HG03025 (cell line): ENCODE data around the gene TMEM33.

Experiments used
- ATAC-seq: cut with Tn5 transposase; IDR thresholded peaks from one replicate; pipeline ENCODE4 v1.9.1; 2021; ENCODE audit warnings: mild to moderate bottlenecking, moderate library complexity; ENCODE audit not compliant: unreplicated experiment, low FRiP score

Gene TMEM33

DNA sequence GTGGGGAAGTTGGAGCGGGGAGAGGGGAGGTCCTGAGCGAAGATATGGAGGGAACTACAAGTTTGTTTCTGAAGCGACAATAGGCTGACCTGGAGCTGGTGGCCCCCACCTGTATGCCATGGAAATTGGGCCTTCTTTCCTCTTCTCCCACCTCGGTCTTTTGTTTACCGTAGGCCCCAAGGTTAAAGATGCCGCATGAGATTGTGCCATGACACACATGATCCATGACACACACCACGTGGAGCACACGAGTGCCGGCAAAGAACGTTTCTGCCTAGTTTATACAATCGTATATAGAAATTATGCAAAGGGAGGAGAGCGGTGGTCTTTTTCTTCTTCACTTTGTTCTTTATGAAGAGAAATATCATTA lies 408 bp downstream of the TMEM33 start:
- peak; percentile 8 for ATAC-seq

- no peak for ATAC-seq
Measured at GRCh38 chr4:41939016-41939626, 3.9 kb downstream of the TMEM33 start.

DNA sequence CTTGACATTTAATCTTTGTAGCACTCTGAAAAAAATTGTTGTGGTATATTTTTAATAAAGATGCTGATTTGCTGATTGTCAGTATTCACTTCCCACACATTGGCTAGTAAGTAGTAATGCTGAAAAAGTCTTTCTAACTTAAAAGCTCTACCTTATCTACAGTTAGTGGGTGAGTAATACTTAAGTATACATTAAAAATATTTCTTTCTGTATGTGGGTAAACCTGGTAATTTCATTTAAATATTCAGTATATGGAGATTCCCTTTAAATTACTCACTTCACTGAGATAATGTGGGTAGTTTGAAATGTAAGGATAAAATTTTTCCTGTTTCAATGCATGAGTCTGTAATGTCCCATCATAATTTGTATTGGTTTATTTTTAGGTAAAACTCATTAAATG lies 5.6 kb downstream of the TMEM33 start:
- no peak for ATAC-seq

GRCh38 chr4:41943506-41943905 lies 8.3 kb downstream of the TMEM33 start:
- ATAC-seq, result no peak

- ATAC-seq, result no peak
Measured at GRCh38 chr4:41944089-41944488, 8.9 kb downstream of the TMEM33 start.

DNA sequence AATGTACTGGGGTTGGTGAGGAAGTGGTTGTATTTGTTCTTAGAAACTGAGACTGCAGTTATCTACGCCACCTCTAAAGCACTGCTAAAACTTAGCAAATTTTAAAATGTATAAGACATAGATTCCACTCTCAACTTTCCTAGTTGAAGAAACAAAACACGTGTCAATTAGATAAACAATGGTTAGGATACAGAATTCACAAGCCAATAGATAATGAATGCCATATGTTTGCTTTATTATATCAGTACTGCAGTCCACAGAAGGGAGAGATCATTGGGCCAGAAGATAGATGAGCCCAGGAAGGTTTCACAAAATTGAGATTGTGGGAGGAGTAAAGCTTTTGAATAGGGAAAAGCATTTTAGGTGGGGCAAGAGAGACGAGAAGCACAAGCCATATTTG lies 14.3 kb downstream of the TMEM33 start:
- no peak for ATAC-seq

- ATAC-seq, result no peak
Measured at GRCh38 chr4:41957634-41958033, 22.4 kb downstream of the TMEM33 start.

DNA sequence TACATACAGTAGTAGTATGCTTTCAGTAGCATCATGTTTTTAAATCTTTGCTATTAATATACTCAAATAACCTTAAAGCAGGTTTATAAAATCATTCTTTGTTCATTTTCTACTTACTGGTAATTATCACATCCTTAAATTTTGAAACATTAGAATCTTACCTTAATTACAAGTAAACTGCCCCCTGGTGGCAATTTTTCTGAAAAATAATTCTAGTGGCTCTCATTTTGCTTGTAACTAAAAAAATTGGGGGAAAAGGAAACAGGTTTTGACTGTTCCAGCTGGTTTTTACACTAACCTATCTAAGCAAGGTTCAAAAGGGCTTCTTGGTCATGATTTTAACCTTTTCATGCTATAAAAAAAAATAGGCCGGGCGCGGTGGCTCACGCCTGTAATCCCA lies 27.9 kb downstream of the TMEM33 start:
- no peak for ATAC-seq

DNA sequence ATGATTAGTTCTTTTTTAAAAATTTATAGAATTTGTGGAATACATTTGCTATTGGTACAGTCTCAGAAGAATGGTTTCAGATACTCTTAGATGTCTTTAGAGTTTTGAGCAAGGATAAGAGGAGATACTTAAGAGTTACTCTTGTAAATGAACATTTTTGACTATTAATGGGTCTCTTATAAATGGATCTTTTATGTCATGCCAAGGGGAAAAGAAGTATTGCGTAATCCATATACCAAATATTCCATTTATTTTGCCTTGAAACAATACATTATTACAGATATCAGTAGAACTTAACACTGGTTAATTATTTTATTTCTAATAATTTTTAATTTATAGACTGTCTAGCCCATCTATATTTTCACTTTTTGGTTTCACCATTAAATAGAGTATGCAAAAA lies 29.2 kb downstream of the TMEM33 start:
- no peak for ATAC-seq

DNA sequence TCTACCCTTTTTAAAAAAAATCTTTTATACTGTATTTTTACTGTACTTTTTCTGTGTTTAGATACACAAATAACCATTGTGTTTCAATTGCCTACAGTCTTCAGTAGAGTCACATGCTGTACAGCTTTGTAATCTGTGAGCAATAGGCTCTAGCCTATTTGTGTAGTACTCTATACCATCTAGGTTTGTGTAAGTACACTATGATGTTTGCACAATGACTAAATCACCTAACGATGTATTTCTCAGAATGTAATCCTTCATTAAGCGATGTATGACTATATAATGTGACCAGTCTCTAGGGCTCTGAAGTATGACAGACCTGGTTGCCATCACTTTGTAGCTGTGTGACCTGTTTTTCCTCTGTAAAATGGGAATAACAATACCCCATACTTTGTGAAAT lies 32.2 kb downstream of the TMEM33 start:
- no peak for ATAC-seq

GRCh38 chr4:41969671-41970070 lies 34.4 kb downstream of the TMEM33 start:
- ATAC-seq, result no peak

GRCh38 chr4:41975341-41975740 lies 40.1 kb downstream of the TMEM33 start:
- ATAC-seq, result no peak

- no peak for ATAC-seq
Measured at GRCh38 chr4:41976775-41977516, 41.7 kb downstream of the TMEM33 start.

DNA sequence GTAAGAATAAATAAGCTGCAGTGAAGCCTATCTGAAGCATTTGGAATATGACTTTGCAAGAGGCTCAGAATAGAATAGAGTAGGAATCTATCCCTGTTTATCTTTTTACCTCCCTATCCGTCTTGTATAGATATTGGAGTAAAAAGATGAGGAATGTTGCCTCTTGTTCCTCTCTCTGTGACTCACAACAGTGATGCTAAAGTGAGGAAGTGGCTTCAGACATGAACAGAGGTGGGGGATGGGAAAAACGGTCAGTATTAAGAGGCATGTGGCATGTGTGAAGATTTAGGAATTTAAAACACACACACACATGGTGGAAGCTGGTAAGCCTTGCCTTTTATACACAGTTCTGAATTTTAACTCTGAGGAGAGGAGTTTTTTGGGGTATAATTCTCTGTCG lies 42.5 kb downstream of the TMEM33 start:
- ATAC-seq, result no peak

- ATAC-seq, result no peak
Measured at GRCh38 chr4:41981456-41981855, 46.2 kb downstream of the TMEM33 start, which contains the start of gene DCAF4L1. Gene DCAF4L1, plus strand, starts transcription at chr4:41981756. Its CDS starts 37 bp downstream, at chr4:41981793.

GRCh38 chr4:41982716-41983115 lies 47.5 kb downstream of the TMEM33 start:
- ATAC-seq, result no peak

GRCh38 chr4:41985151-41985550 lies 49.9 kb downstream of the TMEM33 start:
- ATAC-seq, result no peak

DNA sequence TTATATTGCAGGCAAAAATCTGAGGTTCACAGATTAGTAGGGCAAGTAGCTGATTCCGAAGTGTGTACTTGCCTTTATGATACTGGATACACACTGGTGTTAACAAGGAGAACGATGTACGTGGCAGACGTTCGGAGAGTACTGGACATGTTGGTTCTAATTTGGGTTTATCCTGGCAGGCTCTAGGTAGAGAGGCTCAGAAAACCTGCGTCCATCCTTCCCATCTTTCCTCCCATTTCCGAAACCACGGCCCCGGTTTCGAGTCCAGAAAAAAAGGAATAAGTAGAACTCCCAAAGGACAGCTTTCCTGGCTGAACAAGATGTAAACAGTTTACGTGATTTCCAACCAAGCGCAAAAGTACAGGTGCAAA lies 54.8 kb downstream of the TMEM33 start:
- peak; percentile 11 for ATAC-seq

DNA sequence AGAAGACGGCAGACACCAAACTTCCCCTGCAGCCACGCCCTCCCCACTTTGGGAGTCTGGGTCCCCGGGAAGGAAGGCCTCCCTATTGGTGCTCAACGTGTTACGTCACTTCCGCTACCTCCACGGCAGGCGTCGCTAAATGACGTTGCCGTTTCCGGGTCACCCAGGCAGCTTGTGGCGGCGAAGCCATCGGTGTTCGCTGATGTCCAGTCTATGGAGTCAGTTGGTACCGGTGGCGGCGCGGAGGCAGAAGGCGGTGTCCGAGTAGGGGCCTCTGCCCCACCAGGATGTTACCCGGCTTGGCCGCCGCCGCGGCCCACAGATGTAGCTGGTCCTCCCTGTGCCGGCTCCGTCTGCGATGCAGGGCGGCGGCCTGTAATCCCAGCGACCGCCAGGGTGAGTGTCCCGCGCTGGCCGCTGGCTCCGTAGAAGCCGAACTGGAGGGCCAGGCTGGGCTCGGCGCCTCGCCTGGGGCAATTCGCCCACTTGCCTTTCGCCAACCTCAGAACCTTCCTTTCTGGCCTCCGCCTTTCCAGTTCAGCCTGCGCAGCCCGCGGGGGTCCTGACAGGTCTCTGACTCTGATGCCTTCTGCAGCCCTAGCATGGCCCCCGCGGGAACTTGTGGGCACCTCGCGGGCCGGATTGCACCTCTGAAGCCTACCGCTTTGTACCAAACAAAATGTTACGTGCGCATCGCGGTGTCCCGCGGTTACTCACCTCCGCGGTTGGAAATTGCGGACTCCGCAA lies 55.3 kb downstream of the TMEM33 start, which contains the start of gene SLC30A9:
TSS of gene SLC30A9 (plus strand) at position 166 of the 747 bp plus-strand sequence. CDS start at position 288, 122 bp downstream.
- ATAC-seq, result peak; percentile 99

- no peak for ATAC-seq
Measured at GRCh38 chr4:41991916-41992767, 56.9 kb downstream of the TMEM33 start.
